Uterus (tissue), 4 donors: ENCODE results near the gene LY6G5B. TPM values are rescaled to one million over a fixed set of nuclear protein-coding genes. Genes with fewer than 3 reads are reported as not detected.

ENCODE experiments used
- DNase-seq, 2 donors: peaks; one replicate each; pipeline ENCODE4 v3.0.0-alpha.2; 2019 to 2020
- H3K27ac ChIP-seq, 2 donors: fragments of 200-600 bp; sonication (generic); 1 replicate in 1 of 2; 2 replicates in 1 of 2; pipeline ENCODE4 v1.5.1; 2016 to 2018
- H3K27me3 ChIP-seq, 2 donors: fragments of 200-600 bp; sonication (generic); one replicate each; pipeline ENCODE4 v1.5.1; 2018 to 2019; ENCODE audit warnings: control low read depth in 1 of 2
- H3K36me3 ChIP-seq, 2 donors: fragments of 200-600 bp; sonication (generic); one replicate each; pipeline ENCODE4 v1.5.1; 2019; ENCODE audit warnings: control low read depth in 1 of 2
- H3K4me1 ChIP-seq, 2 donors: fragments of 200-600 bp; sonication (generic); one replicate each; pipeline ENCODE4 v1.5.1; 2018 to 2019; ENCODE audit warnings: control low read depth in 1 of 2
- H3K4me3 ChIP-seq, 2 donors: fragments of 200-600 bp; sonication (generic); 1 replicate in 1 of 2; 2 replicates in 1 of 2; pipeline ENCODE4 v1.5.1; 2018 to 2019; ENCODE audit warnings: mild to moderate bottlenecking in 1 of 2
- H3K9me3 ChIP-seq, 2 donors: fragments of 200-600 bp; sonication (generic); one replicate each; pipeline ENCODE4 v1.5.1; 2019; ENCODE audit warnings: control low read depth in 1 of 2
- CTCF ChIP-seq, 4 experiments: fragments of 200-600 bp in 2 of 4; fragments of 450-650 bp in 2 of 4; sonication (generic) in 2 of 4; IDR thresholded peaks; one replicate each; pipeline ENCODE4 v1.5.1; 2016 to 2019; ENCODE audit warnings: antibody characterized with exemption in 4 of 4, mild to moderate bottlenecking in 2 of 4, moderate library complexity in 1 of 4
- POLR2A ChIP-seq, 2 donors: fragments of 450-650 bp; IDR thresholded peaks; one replicate each; pipeline ENCODE4 v1.6.1; 2016; ENCODE audit warnings: antibody characterized with exemption in 2 of 2, mild to moderate bottlenecking in 1 of 2, moderate library complexity in 1 of 2
- intact Hi-C: fragments of 100-400 bp; cut with DNase I; formaldehyde crosslinking; loops from one replicate; pipeline ENCODE4 v1.15.1; 2023; ENCODE audit warnings: low total_unique reads
- total RNA-seq, 4 donors: library from RNA; depleted of rRNA in 3 of 4; stranded (reverse); fragments of >200 nt in 3 of 4; gene quantifications; one replicate each; pipeline versions ENCODE4 v1.1.0 to v1.2.4, GENCODE V29; 2014 to 2023
- donor health status: DM: yes; HTN: yes; CAD: no.

The LY6G5B gene
- total RNA-seq, 4 donors from 2014 or later, result 1.0 to 27.4 (median 4.3) TPM

GRCh38 chr6:31689249-31690110 lies 19.7 kb downstream of the LY6G5B start:
- Histone ChIP-seq H3K4me1 (no peaks in the 10 kb centered on the region), H3K9me3 (no peaks in the 10 kb centered on the region), H3K27me3 (no peaks in the 10 kb centered on the region), H3K36me3 (no peaks in the 10 kb centered on the region), H3K27ac (peak overlapping the region; percentile 40 to 44), H3K4me3 (no peak overlapping the region)
- no peak for DNase-seq
- intact Hi-C loops, result no loop called here
- TF ChIP-seq CTCF (IDR thresholded peaks at IDR 0.05), result no peak
- no peak for TF ChIP-seq POLR2A (IDR thresholded peaks at IDR 0.05)

- Histone ChIP-seq H3K27ac (peak overlapping the region; percentile 40 to 44), H3K27me3 (no peaks in the 10 kb centered on the region), H3K4me1 (no peaks in the 10 kb centered on the region), H3K4me3 (no peak overlapping the region), H3K36me3 (no peaks in the 10 kb centered on the region), H3K9me3 (no peaks in the 10 kb centered on the region)
- intact Hi-C loops, result no loop called here
- DNase-seq, result no peak
- TF ChIP-seq CTCF (IDR thresholded peaks at IDR 0.05), result no peak
Observed at GRCh38 chr6:31690231-31691077, 20.7 kb downstream of the LY6G5B start.

- intact Hi-C loops, result no loop called here
- no peaks in the 10 kb centered on the region for H3K27me3 ChIP-seq
- peak overlapping the region in 1 of 2 donors; percentile 40 for H3K27ac ChIP-seq
- H3K36me3 ChIP-seq, result no peaks in the 10 kb centered on the region
- H3K4me3 ChIP-seq, result no peak overlapping the region
- no peaks in the 10 kb centered on the region for H3K4me1 ChIP-seq
- no peaks in the 10 kb centered on the region for H3K9me3 ChIP-seq
- no peak for DNase-seq
- TF ChIP-seq CTCF (IDR thresholded peaks at IDR 0.05) (no peak), POLR2A (IDR thresholded peaks at IDR 0.05) (no peak)
Observed at GRCh38 chr6:31691078-31691463, 21.3 kb downstream of the LY6G5B start.

- H3K36me3 ChIP-seq, result no peaks in the 10 kb centered on the region
- intact Hi-C loops, result no loop called here
- no peaks in the 10 kb centered on the region for H3K27me3 ChIP-seq
- TF ChIP-seq POLR2A (IDR thresholded peaks at IDR 0.05) (no peak), CTCF (IDR thresholded peaks at IDR 0.05) (no peak)
- no peaks in the 10 kb centered on the region for H3K4me1 ChIP-seq
- no peak overlapping the region for H3K4me3 ChIP-seq
- H3K27ac ChIP-seq, result no peak overlapping the region
- no peak for DNase-seq
- H3K9me3 ChIP-seq, result no peaks in the 10 kb centered on the region
Observed at GRCh38 chr6:31691564-31692108, 21.9 kb downstream of the LY6G5B start.
